Raji (cell line): Measurements from ENCODE around the gene ACACA.

Experiments used
- POLR2A ChIP-seq: IDR thresholded peaks from 2 replicates; pipeline ENCODE4 v1.6.1; 2011; ENCODE audit warnings: low read depth, low read length, control low read depth; ENCODE audit not compliant: insufficient read depth

ACACA gene

DNA sequence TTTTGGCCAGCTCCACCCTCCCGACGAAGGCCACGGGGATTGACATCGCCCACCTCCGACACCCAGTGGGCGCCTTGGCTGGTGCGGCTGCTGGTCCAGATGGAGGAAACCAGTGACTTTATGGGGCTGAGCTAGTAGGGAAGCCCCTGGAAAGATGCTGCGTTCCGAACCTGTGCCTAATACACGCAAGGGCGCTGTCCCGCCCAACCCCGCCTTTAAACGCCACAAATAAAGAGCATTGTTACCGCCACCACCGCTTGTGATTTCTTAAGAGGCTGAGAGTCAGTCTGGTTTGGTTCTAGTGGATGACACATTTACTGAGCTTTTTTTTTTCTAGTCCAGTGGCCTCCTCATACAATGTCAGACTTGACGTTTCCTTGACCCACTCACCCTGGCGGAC is 350.0 kb downstream of the ACACA start:
- no peak for TF ChIP-seq POLR2A

DNA sequence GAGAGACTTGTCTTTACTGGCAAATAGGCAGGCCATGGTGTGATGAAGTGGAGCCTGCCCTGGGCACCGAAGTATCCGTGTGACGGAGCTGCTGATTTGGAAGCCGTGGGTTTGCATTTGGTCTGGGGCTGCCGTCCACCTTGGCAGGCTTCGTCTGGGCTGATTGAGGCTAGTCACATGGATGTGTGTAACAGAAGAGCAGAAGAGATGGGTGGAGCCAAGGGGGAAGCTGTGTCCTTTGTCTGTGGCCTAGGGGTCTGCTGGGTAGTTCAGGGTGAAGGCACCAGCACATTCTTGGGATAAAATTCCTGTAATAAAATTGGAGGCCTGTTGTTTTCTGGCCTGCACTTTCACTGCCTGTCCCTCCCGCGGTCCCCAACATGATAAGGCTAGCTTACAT is 351.7 kb downstream of the ACACA start:
- TF ChIP-seq POLR2A, result no peak

DNA sequence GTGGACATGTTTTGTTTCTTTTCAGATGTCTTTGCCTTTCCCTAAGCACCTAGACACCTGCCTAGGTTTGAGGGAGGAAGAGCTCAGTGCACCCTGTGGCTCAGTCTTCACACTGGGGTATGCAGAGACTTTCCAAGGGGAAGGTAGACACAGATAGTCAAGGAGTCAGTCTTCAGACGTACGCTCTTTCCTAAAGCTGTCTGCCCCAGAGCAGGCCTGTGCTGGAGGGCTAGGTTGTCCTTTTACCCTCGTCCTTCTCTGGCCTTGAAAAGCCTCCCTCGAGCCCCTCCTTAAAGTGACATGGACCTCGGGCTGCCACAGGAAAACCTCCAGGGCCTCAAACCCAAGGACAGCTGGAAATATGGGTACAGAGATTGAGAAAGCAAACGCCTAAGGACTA is 354.2 kb downstream of the ACACA start:
- TF ChIP-seq POLR2A, result no peak

DNA sequence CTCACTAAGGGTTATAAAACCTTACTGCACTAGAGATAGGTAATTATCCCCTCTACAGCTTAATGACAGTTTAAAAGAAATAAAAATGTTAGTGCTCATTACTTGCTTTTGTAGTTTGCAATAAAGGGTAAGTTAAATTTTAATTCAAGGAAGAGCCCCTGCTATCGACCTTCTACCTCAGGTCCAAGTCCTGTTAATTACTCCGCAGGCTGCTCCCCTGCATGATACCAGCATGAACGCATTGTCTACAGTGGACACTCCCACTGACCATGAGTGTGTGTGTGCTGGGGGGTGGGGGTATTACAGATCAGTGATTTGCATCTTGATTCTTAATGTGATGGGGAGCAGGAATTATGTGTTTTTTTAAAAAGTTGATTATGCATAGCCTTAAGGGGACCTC is 354.8 kb downstream of the ACACA start:
- TF ChIP-seq POLR2A, result no peak

DNA sequence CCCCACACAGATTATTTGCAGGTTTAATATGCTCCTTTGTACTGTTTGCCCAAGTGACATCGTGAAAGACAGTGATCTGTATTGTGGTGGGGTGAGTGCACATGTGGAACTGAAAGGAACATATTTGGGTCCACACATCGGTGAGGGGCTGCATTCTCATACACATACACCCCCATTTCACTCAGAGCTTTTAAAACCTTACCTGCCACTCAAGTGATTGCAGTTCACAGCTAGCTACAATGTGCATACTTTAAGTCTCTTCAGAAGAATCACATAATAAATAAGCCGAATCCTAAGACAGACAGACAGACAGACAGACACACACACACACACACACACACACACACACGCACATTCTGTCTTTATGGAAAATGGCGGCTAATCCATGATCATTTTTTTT is 355.3 kb downstream of the ACACA start:
- TF ChIP-seq POLR2A, result no peak

DNA sequence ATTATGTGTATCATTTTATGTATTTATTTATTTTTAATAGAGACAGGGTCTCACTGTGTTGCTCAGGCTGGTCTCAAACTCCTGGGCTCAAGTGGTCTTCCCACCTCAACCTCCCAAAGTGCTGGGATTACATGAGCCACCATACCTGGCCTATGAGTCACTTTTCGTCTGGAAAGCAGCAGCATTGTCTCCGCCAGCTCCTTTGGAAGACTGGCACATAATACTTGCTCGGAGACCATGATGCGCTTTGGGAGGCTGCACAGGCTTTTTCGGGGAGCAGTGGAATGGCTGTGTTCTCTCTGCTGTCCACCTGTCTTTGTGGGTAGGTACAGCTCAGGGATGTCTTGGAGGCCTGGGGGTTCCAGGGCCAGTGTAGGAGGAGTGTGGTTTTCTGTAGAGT is 355.7 kb downstream of the ACACA start:
- TF ChIP-seq POLR2A, result no peak

DNA sequence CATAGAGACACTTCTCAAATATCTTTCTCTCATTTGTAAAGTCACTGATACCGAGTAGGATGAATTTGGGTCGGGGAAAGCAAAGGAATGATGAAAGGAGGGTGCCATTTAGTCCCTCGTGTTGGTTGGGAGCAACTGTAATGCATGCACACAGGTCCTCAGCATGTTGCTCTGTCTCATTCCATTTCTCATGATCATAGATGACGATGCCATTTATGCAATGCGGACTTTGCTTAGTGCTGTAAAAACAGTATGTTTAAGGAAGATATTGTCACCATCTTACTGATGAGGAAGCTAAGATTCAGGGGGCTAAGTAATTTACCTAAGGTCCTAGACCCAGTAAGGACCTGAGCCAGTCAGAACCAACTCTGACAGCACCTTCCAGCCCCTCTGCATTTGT is 357.8 kb downstream of the ACACA start:
- no peak for TF ChIP-seq POLR2A

DNA sequence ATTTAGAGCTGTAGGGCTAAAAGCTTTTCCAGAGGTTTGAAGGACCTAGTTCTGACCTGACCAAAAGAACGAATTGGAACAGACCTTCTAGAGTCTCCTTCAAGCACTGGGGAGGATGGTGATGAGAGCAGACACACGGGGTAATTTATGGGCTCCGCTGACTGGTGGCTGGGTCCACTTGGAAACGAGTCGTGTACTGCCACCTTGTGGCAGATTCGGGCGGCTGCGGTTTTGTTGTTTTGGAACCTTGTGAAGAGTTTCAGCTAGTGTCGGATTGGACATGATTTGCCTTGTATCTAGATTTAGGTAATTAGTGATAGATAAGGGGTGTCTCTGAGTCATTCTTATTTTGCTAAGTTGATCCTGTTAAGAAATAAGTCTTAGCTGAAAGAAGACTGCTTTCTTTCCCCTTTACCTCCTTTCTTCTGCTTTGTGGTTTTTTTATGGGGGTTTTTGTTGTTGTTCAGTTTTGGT is 359.0 kb downstream of the ACACA start:
- no peak for TF ChIP-seq POLR2A

DNA sequence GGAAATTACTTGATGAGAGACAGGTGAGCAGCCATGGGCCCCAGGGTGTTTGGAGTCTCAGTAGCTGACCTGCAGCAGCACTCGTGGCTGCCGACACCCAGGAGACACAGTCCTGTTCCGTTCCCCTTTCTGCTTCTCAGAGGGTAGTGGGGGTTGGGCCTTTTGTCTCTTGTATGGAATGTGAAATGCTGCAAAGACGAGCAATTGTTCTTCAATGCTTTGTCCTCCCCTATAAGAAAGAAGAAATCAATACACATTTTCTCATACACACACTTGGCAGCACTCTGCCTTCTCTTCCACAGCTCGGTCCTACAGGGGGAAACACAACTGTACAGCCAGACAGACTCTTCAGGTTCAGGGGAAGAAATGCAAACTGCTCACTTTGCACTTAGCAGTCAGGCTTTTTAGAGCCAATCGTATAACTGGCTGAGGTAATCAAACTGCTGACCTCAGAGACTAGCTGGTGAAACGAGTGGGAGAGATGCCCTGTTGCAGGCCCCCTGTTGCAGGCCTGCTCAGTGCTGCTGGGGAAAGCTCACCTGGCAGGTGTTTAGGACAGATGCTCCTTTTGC is 361.2 kb downstream of the ACACA start:
- no peak for TF ChIP-seq POLR2A

DNA sequence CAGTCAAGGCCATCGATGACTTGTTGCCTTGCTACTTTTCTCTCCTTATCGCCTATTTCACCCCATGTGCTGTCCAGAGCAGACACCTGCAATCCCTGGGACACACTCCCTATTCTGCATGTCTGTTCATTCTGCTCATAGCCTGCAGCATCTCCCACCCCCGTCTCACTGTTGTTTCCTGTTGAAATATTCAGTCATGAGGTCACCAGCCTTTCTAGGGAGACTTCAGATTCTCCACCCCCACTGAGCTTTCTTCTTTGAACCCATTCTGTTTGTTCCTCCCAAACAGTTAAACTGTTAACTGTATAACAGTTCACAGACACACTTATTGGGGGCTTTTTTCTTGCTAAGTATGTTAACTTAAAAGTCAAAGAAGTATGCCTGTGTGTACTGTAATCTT is 363.4 kb downstream of the ACACA start:
- TF ChIP-seq POLR2A, result no peak

DNA sequence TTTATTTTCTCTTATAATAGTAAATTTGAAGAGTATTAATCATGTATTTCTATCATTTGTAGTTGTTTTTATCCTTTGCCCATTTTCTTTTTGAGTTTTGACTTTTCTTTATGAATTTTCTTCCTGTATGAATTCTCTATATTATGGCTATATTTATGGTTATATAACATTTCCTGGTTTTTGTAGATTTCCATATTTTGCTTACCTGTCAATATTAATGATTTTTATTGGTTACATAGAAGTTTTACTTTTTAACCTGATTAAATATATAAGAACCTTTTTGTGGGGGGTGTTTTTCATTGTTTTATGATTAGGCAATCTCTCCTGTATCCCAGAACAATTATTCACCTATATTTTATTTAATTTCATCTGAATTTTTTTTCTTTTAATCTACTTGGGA is 364.7 kb downstream of the ACACA start:
- TF ChIP-seq POLR2A, result no peak

DNA sequence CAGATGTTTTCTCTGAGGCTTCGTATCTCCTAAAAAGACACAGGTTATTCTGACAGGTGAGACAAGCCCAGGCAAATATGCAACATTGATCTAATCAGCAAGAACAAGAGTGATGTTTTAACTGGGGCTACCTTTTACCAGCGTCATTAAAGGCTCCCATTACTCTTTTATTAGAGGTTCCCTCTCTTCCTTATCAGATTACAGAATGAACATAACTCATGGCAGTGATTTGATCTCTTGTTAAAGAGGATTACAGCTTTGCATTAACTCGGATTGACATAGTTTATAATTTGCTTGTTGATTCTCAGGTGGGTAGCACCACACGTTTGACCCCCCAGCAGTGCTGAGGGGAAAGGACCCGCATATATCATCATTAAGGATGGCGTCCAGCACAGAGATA is 367.4 kb downstream of the ACACA start:
- no peak for TF ChIP-seq POLR2A

DNA sequence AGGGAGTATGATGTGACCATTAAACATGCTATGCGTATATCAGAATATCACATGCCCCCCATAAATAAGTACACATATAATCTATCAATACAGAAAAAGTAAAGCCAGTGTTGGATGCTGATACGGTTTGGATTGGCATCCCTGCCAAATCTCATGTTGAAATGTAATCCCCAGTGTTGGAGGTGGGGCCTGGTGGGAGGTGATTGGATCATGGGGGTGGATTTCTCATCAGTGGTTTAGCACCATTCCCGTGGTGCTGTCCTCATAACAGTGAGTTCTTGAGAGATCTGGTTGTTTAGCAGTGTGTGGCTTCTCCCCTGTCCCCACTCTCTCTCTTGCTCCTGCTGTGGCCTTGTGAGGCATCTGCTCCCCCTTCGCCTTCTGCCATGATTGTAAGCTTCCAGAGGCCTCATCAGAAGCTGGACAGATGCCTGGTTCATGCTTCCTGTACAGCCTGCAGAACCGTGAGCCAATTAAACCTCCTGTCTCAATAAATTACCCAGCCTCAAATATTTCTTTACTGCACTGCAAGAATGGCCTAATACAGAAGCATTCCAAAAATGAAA is 369.0 kb downstream of the ACACA start:
- TF ChIP-seq POLR2A, result no peak
